AG20443 (cell line): ENCODE measurements around the gene SRM.
A peak's percentile ranks its signal among the peaks of the same experiment; 100 is the strongest.
"Not testable (repeated sequence)": the region's sequence is repeated elsewhere in the genome, so short reads cannot be mapped to it uniquely, and the experiment has no call there.

Experiments used
- DNase-seq: peaks from one replicate; pipeline ENCODE4 v3.0.0; 2012; ENCODE audit warnings: low spot score, mixed read lengths

SRM gene

DNA sequence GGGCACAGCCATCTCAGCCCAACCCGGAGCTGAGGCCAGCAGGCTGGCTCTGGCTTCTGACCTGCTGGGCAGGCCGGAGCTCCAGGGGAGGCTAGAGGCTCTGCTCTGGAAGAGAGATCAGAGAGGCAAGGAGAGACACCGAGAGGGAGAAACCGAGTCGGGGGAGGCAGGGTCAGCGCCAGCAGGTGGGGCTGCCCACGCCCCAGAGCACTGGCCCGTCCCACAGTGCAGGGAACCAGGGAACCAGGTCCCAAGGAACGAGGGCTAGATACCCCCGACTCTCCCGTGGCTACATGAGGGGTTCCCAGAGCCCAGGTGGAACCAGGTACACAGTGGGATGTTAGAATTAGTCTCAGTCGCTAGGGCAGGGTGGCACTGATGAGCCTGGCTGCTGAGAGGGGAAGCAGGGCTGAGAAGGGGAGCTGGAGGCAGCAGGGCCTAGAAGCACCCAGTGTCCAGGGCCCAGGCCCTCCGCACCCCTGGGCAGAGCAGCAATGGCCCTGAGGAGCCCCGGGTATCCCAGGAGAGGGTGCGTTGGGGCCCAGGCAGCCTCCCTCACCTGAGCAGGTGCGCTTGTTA is 14.9 kb downstream of the SRM start:
- DNase-seq = no peak

DNA sequence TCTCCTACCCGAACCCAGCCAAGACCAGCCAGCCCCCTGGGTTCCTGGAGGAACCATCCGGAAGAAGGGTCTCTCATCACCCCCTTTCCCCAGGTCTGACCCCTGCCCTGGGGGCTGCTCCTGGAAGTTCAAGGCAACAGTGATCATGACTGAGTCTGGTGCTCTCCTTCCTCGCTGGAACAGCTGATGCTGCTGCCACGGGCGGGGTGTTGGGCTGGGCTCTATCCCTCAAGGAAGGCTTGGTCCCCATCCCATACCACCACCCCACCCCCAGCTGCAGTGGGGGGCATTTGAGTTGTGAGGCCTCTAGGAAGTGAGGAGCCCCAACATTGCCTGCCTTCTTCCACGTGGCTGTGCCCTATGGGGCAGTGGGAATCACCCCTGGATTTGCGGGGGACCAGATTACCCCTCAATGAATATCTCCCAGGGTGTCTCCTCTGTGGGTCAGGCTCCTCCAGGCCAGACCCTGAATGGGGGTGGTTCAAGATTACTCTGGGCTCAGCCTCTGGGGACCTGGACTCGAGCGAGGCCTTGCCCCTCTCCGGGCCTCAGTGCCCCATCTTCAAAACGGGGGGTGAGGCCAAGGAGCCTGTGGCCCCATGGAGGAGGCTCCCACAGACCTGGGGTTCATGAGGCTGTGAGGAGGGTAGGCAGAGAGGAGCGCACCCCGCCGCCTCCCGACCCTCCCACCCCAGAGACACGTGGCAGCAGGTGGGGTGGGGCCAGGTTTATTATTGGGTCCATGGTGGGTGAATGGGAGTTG is 15.6 kb downstream of the SRM start:
- no peak for DNase-seq

DNA sequence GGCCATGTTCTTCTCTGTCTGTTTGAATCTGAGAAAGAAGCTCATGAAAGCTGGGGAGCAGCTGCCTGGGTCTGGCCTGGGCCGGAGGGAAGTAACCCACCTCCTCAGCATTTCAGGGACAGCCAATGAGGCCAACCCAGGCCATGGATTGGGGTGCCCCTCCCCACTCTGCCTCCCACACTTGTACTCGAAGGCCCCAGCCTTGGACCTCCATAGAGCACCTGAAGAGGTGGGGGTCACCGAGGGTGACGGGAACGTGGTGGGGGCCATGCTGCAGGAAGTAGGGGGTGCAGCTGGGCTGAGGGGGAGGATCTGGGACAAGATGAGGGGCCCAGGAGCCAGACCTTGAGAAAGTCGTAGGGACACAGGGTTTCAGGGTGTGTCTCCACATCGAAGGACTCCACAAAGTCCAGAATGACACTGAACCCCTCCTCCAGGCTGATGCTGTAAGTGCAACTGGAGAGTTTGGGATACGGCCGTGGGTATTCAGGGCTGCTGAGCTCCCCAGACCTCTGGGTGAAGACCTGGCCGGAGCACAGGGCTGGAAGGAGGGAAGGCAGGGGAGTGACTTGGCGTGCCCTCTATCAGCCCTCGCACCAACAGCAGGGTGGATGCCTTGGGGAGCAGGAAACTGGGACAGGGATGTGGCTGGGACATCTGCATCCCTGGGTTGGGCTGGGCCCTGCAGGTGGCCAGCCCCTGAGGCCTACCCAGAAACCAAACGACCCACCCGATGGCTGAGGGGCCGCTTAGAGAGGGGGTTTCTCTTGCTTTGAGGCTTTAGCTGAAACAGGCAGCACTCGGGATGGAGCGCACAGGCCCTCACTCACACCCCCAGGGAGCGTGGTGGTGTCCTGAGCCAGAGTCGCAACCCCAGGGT is 16.6 kb downstream of the SRM start:
- DNase-seq = no peak

DNA sequence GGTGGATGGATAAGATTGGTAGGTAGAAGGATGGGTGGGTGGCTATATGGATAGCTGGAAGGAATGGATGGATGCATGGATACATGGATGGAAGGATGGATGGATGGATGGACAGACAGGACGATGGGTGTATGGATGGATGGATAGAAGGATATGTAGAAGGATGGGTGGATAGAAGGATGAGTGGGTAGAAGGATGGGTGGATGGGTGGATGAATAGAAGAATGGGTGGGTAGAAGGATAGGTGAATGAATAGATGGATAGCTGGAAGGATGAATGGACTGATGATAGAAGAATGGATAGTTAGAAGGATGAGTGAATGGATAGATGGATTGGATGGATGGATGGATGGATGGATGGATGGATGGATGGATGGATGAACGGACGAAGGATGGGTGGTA is 17.8 kb downstream of the SRM start:
- DNase-seq = no peak

DNA sequence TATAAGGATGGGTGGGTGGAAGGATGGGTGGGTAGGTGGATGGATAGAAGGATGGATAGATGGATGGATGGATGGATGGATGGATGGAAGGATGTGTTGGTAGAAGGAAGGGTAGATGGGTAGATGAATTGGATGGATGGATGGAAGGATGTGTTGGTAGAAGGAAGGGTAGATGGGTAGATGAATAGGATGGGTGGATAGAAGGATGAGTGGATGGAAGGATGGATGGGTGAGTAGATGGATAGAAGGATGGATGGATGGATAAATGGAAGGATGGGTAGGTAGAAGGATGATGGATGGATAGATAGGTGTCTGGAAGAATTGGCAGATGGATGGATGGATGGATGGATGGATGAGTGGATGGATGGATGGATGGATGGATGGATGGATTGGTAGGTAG is 18.8 kb downstream of the SRM start:
- DNase-seq = no peak

DNA sequence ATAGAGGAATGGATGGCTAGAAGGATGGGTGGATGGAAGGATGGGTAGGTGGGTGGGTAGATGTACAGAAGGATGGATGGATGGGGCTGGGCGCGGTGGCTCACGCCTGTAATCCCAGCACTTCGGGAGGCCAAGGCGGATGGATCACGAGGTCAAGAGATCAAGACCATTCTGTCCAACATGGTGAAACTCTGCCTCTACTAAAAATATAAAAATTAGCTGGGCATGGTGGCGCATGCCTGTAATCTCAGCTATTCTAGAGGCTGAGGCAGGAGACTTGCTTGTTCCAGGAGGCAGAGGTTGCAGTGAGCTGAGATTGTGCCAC is 19.8 kb downstream of the SRM start:
- not testable (repeated sequence) for DNase-seq

DNA sequence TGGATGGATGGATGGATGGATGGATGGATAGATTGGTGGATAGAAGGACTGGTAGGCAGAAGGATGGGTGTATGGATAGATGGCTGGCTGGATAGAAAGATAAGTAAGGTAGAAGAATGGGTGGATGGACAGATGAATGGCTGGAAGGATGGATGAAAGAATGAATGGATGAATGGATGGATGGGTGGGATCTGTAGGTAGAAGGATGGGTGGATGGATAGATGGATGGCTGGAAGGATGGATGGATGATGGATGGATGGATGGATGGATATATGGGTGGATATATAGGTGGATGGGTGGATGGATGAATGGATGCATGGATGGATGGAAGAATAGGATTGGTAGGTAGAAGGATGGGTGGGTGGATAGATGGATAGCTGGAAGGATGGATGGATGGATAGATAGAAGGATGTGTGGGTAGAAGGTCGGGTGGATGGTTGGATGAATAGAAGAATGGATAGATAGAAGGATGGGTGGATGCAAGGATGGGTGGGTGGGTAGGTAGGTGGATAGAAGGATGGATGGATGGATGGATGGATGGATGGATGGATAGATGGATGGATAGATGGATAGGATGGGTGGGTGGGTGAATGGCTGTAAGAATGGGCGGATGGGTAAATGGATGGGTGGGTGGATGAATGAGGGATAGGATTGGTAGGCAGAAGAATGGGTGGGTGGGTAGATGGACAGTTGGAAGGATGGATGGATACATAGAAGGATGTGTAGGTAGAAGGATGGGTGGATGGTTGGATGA is 20.3 kb downstream of the SRM start:
- no peak for DNase-seq

DNA sequence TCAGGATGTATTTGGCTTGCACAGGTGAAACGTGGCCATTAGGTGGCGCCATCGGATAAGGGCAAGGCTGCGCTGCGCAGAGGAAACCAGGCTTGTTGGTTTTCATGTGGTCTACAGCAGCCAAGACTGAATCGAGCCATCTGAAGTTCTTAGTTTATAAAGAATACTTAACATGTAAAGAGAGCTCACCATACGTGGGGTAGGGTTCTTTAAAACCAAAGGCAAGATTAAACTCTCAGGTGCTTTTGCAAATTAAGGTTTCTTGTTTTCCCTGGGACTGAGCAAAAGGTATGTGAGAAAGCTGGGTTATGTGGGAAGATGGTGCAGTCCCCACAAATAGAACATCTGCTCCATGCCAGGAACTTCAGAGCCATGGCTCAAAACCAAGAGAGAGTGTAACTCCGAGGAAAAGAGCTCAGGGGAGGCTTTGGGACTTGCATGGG is 22.1 kb downstream of the SRM start:
- peak; percentile 92 for DNase-seq

DNA sequence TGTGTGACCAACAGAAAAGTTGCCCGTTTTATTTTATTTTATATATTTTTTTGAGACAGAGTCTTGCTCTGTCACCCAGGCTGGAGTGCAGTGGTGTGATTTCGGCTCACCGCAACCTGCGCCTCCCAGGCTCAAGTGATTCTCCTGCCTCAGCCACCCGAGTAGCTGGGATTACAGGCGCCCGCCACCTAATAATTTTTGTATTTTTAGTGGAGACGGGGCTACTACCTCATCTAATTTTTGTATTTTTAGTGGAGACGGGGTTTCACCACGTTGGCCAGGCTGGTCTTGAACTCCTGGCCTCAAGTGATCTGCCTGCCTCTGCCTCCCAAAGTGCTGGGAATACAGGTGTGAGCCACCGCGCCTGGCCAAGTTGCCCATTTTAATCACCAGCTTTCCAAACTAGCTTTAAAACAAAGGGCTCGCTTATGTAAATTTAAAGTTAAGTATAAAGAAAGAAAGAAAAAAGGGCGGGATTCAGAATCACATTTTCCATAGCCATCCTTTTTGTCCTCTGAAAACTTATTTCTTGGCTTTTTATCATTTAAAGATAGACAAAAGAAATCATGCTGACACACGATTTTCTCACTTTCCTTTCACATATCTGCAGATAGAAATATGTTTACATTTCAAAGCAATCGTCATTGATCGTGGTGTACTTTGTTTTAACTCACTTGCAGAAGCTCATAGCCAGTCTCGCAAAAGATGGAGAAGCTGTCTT is 22.6 kb downstream of the SRM start:
- not testable (repeated sequence) for DNase-seq

DNA sequence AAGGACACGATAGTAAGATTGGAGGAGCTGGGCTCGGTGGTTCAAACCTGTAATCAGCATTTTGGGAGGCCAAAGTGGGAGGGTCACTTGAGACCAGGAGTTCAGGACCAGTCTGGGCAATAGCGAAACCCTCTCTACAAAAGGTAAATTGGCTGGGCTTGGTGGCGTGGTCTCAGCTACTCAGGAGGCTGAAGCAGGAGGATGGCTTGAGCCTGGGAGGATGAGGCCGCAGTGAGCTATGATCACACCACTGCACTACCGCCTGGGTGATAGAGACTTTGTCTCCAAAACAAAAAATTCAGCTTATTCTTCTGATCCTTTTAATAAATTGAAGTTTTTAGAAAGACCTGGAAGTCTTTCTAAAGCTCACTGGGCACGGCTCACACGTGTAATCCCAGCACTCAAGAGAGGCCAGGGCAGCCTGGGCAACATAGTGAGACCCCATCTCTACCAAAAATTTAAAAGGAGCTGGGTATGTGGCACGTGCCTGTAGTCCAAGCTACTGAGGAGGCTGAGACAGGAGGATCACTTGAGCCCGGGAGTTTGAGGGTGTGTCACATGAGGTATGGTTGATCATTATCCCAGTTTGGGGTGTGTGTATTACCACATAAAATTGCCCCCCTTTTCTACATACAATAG is 28.1 kb downstream of the SRM start:
- no peak for DNase-seq

DNA sequence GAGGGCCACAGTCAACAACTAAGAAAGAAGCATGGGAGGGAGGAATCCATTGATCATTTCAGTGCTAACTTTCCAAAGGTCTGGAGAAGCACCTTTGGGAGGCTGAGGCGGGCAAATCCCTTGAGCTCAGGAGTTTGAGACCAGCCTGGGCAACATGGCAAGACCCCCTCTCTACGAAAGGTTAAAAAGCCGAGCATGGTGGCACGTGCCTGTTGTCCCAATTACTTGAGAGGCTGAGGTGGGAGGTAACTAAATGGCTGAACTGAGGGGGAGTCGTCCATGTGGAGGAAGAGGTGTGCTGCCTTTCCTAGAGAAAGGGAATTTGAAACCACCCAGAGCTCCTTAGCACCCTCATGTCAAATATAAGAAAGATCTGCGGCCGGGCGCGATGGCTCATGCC is 29.0 kb downstream of the SRM start:
- no peak for DNase-seq

DNA sequence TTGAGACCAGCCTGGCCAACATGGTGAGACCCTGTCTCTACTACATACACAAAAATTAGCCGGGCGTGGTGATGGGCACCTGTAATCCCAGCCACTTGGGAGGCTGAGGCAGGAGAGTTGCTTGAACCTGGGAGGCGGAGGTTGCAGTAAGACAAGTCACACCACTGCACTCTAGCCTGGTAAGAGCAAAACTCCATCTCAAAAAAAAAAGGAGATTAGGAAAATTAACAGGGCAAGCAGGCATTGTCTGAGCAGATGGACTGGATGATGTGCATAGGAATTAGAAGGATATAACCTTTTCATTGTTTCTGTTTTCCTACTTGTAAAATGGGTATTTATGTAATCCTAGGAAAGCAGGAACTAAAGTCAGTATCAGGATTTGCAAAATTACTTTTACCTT is 31.8 kb downstream of the SRM start:
- no peak for DNase-seq

DNA sequence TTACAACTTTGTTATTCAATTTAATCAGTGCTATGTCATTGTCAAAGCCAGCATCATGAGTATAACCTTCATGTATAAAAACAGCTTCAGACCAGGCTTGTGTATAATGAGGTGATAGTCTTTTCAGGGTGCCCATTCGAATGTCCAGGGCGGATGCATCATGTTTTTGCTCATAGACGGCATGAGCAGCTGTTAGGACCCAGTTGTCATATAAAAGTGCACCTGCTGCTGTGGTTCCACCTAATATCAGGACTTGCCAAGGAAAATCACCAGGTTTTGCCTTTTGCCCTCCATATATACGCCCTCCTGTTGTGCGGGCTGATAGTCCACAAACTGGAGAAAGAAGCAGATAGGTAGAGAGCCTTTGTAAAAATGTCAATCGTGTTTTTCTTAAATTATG is 32.5 kb downstream of the SRM start:
- no peak for DNase-seq

DNA sequence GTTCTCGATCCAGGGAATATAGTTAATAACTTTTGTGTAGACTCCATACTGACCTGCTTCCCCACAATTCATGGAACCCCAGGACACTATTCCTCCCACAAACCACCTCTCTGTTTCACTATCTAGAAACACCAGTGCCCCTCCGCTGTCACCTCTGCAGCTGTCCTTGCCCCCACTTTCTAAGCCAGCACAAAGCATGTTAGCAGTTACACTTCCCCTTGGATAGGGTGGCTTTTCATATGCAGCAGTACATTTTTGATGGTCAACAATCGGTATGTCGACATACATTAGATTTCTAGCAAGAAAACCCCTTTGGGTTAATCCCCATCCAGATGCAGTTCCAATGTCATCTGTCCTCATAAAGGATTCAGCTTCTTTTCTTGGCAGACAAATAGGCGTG is 32.9 kb downstream of the SRM start:
- DNase-seq = no peak

DNA sequence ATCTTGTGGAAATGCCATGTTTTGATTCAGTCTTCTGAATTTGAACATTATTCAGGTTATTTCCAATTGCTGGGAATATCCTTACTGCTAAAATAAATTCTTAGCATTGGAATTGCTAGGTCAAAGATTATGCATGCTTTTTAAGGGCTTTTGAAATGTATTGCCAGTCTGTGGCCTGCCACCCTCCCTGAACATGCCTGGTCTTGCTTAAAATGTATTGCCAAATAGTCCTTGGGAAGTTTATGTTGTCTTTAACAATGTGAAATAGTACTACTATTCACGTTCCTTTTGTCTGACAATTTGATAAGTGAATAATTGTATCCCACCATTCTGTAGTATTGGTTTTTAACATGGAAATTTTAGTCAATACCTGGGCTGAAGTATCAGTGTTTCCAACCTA is 33.8 kb downstream of the SRM start:
- DNase-seq = no peak

DNA sequence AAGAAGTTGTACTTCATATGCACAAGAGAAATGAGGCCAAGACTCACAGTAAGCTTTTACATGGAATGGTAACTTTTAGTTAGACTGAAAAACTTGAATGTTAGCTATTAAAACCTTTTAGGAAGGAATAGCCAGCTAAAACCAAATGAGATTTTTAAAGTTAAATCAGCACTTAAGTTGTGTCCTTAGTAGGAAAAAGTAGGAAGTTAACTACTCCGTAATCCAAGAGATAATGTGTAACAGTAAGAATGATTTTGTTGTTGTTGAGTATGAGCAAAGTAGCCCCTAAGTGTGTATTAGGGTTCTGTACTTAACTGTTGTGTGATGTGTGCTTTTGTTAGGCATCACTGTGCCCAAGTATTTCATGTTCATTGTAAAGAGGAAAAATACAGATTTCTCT is 34.2 kb downstream of the SRM start:
- DNase-seq = no peak

DNA sequence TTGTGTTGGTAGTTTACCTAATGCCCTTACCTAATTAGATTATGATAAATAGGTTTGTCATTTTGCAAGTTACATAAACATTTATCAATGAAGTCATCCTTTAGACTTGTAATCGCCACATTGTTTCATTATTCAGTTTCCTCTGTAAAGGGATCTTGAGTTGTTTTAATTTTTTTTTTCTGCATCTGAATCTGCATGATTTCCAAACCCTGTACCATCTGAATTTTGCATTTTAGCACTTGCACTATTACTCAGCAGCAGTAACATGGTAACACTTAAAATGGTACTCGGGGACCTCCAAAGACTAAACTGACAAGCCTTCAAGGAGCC is 35.0 kb downstream of the SRM start:
- DNase-seq = no peak

DNA sequence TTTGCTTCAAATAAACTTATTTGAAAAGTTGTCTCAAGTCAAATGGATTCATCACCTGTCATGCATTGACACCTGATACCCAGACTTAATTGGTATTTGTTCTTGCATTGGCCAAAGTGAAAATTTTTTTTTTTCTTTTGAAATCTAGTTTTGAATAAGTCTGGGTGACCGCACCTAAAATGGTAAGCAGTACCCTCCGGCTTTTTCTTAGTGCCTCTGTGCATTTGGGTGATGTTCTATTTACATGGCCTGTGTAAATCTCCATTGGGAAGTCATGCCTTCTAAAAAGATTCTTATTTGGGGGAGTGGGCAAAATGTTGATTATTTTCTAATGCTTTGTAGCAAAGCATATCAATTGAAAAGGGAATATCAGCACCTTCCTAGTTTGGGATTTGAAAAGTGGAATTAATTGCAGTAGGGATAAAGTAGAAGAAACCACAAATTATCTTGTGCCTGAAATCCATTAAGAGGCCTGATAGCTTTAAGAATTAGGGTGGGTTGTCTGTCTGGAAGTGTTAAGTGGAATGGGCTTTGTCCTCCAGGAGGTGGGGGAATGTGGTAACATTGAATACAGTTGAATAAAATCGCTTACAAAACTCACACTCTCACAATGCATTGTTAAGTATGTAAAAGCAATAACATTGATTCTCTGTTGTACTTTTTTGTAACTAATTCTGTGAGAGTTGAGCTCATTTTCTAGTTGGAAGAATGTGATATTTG is 35.5 kb downstream of the SRM start:
- DNase-seq = no peak

DNA sequence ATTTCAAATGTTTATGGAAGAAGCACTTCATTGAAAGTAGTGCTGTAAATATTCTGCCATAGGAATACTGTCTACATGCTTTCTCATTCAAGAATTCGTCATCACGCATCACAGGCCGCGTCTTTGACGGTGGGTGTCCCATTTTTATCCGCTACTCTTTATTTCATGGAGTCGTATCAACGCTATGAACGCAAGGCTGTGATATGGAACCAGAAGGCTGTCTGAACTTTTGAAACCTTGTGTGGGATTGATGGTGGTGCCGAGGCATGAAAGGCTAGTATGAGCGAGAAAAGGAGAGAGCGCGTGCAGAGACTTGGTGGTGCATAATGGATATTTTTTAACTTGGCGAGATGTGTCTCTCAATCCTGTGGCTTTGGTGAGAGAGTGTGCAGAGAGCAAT is 36.6 kb downstream of the SRM start:
- DNase-seq = no peak

DNA sequence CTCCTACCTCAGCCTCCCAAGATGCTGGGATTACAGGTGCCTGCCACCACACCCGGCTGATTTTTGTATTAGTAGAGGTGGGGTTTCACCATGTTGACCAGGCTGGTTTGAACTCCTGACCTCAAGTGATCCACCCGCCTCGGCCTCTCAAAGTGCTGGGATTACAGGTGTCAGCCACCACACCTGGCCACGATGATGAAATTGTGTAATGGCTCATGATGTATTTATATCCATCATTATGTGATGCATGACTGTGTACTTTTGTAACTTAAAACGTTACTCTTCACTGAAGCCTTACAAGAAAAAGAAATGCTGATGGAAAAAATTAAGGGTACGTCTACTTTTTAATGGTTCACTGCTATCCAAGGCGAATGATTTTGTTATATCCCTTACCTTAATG is 39.8 kb downstream of the SRM start:
- DNase-seq = no peak

DNA sequence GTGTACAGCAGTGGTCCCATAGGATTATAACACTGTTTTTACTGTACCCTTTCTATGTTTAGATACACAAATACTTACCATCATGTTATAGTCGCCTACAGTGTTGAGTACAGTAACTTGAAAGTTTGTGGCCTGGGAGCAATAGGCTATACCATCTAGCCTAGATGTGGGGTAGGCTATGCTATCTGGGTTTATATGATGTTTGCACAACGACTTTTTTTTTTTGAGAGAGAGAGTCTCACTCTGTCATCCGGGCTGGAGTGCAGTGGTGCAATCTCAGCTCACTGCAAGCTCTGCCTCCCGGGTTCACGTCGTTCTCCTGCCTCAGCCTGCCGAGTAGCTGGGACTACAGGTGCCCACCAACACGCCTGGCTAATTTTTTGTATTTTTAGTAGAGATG is 40.5 kb downstream of the SRM start:
- not testable (repeated sequence) for DNase-seq
